ENCODE results near the gene MYH6. TPM values are rescaled to one million over a fixed set of nuclear protein-coding genes. Genes with fewer than 3 reads are reported as not detected.

The MYH6 gene
- polyA plus RNA-seq, 4 donors: 0.01 to 52.1 (median 1.1) TPM

DNA sequence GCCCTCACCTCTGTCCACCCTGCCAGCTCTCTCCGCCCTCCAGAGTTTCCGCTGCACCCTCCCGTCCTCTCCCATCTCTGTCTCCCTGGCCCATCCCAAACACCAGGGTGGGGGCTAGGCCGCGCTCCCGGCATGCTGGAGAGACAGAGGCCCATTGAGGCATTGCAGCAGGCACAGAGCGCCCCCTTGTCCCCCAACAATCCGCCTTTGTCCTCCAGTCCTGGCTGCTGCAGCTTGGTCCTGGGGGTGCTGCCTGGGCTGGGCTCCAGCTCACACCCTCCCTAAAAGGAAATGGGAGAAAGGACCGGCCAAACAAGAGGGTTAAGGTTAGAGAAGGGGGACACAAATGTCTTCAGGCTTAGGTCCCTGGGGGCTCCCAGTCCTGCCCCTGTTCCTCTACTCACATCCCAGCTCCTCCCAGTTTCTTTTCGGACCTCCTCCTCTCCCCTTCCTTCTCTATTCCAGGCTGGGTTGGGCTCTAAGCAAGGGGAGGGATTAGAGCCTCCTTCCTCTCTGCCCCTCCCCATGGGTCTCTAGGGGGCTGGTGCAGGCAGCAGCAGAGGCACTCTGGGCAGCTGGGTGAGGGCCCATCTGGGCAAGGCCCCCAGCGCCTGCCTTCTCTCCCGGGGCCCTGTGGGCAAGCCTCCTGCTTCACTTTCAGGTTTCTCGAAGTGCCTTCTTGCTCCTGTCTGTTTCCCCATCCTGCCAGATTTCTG, 31.4 kb downstream of the MYH6 start, which contains the start of gene CMTM5:
CMTM5 (plus strand) TSS at position 565 of the 716 bp plus-strand sequence. CDS start 206 bp downstream, outside the sequence.
- Histone ChIP-seq H3K27me3 (ENCODE audit: control insufficient read depth in 3 of 3, insufficient read depth in 3 of 3, low read length in 3 of 3) (peaks cover 0 to 4% (median 0%) of the 10 kb centered on the region in 3 donors), H3K36me3 (ENCODE audit: control insufficient read depth in 3 of 3, insufficient read depth in 2 of 3, low read depth in 1 of 3, low read length in 3 of 3) (no peaks in the 10 kb centered on the region), H3K4me1 (ENCODE audit: control insufficient read depth in 3 of 3, insufficient read depth in 2 of 3, low read depth in 1 of 3, low read length in 2 of 3) (peaks cover 0 to 5% (median 3%) of the 10 kb centered on the region in 3 donors), H3K9me3 (ENCODE audit: control insufficient read depth in 2 of 2, insufficient read depth in 1 of 2, low read depth in 1 of 2, low read length in 1 of 2) (no peaks in the 10 kb centered on the region), H3K4me3 (ENCODE audit: low read depth in 1 of 3, low read length in 3 of 3) (no peak within 1 kb of the TSS), H3K27ac (ENCODE audit: low read depth in 1 of 3, low read length in 2 of 3) (no peak within 1 kb of the TSS)
- FAIRE-seq (no peak), DNase-seq (no peak)
- 63 to 79% (median 76%) methylated on average over 13 of the region's 13 CpGs for WGBS, 3 donors

GRCh38 chr14:23375527-23376251, 32.4 kb downstream of the MYH6 start:
- H3K27ac ChIP-seq (ENCODE audit: low read depth in 1 of 3, low read length in 2 of 3): no peak overlapping the region
- no peak for FAIRE-seq
- peaks cover 0 to 3% (median under 1%) of the 10 kb centered on the region in 3 donors for H3K4me1 ChIP-seq (ENCODE audit: control insufficient read depth in 3 of 3, insufficient read depth in 2 of 3, low read depth in 1 of 3, low read length in 2 of 3)
- no peaks in the 10 kb centered on the region for H3K36me3 ChIP-seq (ENCODE audit: control insufficient read depth in 3 of 3, insufficient read depth in 2 of 3, low read depth in 1 of 3, low read length in 3 of 3)
- WGBS, 3 donors: 84 to 89% (median 89%) methylated on average over 21 of the region's 21 CpGs
- no peak for DNase-seq
- peaks cover 0 to 4% (median 0%) of the 10 kb centered on the region in 3 donors for H3K27me3 ChIP-seq (ENCODE audit: control insufficient read depth in 3 of 3, insufficient read depth in 3 of 3, low read length in 3 of 3)
- no peaks in the 10 kb centered on the region for H3K9me3 ChIP-seq (ENCODE audit: control insufficient read depth in 2 of 2, insufficient read depth in 1 of 2, low read depth in 1 of 2, low read length in 1 of 2)
- no peak overlapping the region for H3K4me3 ChIP-seq (ENCODE audit: low read depth in 1 of 3, low read length in 3 of 3)

DNA sequence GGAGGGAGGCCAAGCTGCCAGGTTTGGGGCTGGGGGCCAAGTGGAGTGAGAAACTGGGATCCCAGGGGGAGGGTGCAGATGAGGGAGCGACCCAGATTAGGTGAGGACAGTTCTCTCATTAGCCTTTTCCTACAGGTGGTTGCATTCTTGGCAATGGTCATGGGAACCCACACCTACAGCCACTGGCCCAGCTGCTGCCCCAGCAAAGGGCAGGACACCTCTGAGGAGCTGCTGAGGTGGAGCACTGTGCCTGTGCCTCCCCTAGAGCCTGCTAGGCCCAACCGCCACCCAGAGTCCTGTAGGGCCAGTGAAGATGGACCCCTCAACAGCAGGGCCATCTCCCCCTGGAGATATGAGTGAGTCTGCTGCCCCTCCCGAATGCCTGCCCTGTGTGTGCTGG, 35.0 kb downstream of the MYH6 start:
- Histone ChIP-seq H3K9me3 (ENCODE audit: control insufficient read depth in 2 of 2, insufficient read depth in 1 of 2, low read depth in 1 of 2, low read length in 1 of 2) (no peaks in the 10 kb centered on the region), H3K27ac (ENCODE audit: low read depth in 1 of 3, low read length in 2 of 3) (no peak overlapping the region), H3K36me3 (ENCODE audit: control insufficient read depth in 3 of 3, insufficient read depth in 2 of 3, low read depth in 1 of 3, low read length in 3 of 3) (no peaks in the 10 kb centered on the region), H3K4me3 (ENCODE audit: low read depth in 1 of 3, low read length in 3 of 3) (no peak overlapping the region), H3K4me1 (ENCODE audit: control insufficient read depth in 3 of 3, insufficient read depth in 2 of 3, low read depth in 1 of 3, low read length in 2 of 3) (no peaks in the 10 kb centered on the region), H3K27me3 (ENCODE audit: control insufficient read depth in 3 of 3, insufficient read depth in 3 of 3, low read length in 3 of 3) (peaks cover 0 to 4% (median 0%) of the 10 kb centered on the region in 3 donors)
- 78 to 94% (median 85%) methylated on average over 3 of the region's 3 CpGs for WGBS, 3 donors
- DNase-seq: no peak
- no peak for FAIRE-seq

- WGBS, 3 donors: 59 to 90% (median 75%) methylated on average over 2 of the region's 2 CpGs
- FAIRE-seq: no peak
- Histone ChIP-seq H3K27me3 (ENCODE audit: control insufficient read depth in 3 of 3, insufficient read depth in 3 of 3, low read length in 3 of 3) (peaks cover 0 to 4% (median 1%) of the 10 kb centered on the region in 3 donors), H3K36me3 (ENCODE audit: control insufficient read depth in 3 of 3, insufficient read depth in 2 of 3, low read depth in 1 of 3, low read length in 3 of 3) (no peaks in the 10 kb centered on the region), H3K4me3 (ENCODE audit: low read depth in 1 of 3, low read length in 3 of 3) (no peak within 1 kb of the TSS), H3K27ac (ENCODE audit: low read depth in 1 of 3, low read length in 2 of 3) (no peak within 1 kb of the TSS), H3K4me1 (ENCODE audit: control insufficient read depth in 3 of 3, insufficient read depth in 2 of 3, low read depth in 1 of 3, low read length in 2 of 3) (no peaks in the 10 kb centered on the region), H3K9me3 (ENCODE audit: control insufficient read depth in 2 of 2, insufficient read depth in 1 of 2, low read depth in 1 of 2, low read length in 1 of 2) (no peaks in the 10 kb centered on the region)
- DNase-seq: no peak
Observed at GRCh38 chr14:23372509-23372908, 35.6 kb downstream of the MYH6 start, which contains the start of gene IL25. TSS of gene IL25 (plus strand) at chr14:23372809.

DNA sequence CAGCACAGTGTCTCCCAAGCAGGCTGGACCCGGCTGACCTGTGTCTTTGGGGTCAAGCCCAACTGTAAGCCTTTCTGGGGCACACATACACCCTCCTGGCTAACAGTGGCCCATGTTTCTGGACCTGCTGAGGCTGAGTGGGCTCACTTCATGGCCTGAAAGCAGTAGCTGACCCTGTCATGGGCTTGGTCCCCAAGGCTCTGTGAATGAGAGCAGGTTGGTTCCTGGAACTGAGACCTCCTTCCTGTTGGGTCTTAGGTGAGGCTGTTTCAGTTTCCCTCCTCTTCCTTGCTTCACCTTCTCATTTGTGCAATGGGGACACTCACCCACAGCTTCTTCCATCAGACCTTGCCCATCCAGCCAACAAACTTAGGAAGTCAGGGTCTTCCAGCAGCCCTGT, 36.2 kb downstream of the MYH6 start:
- FAIRE-seq (no peak), DNase-seq (no peak)
- peaks cover 0 to under 1% (median 0%) of the 10 kb centered on the region in 3 donors for H3K4me1 ChIP-seq (ENCODE audit: control insufficient read depth in 3 of 3, insufficient read depth in 2 of 3, low read depth in 1 of 3, low read length in 2 of 3)
- H3K27ac ChIP-seq (ENCODE audit: low read depth in 1 of 3, low read length in 2 of 3): no peak overlapping the region
- H3K27me3 ChIP-seq (ENCODE audit: control insufficient read depth in 3 of 3, insufficient read depth in 3 of 3, low read length in 3 of 3): peaks cover 0 to 3% (median 1%) of the 10 kb centered on the region in 3 donors
- no peaks in the 10 kb centered on the region for H3K36me3 ChIP-seq (ENCODE audit: control insufficient read depth in 3 of 3, insufficient read depth in 2 of 3, low read depth in 1 of 3, low read length in 3 of 3)
- no peak overlapping the region for H3K4me3 ChIP-seq (ENCODE audit: low read depth in 1 of 3, low read length in 3 of 3)
- WGBS, 3 donors: 84 to 100% (median 100%) methylated on average over 1 of the region's 1 CpG
- no peaks in the 10 kb centered on the region for H3K9me3 ChIP-seq (ENCODE audit: control insufficient read depth in 2 of 2, insufficient read depth in 1 of 2, low read depth in 1 of 2, low read length in 1 of 2)

- 36 to 63% (median 55%) methylated on average over 1 of the region's 1 CpG for WGBS, 3 donors
Observed at GRCh38 chr14:23370221-23370620, 37.9 kb downstream of the MYH6 start.

GRCh38 chr14:23366426-23366921, 41.6 kb downstream of the MYH6 start:
- Histone ChIP-seq H3K27ac (ENCODE audit: low read depth in 1 of 3, low read length in 2 of 3) (peak overlapping the region in 2 of 3 donors; percentile 66 to 89), H3K4me1 (ENCODE audit: control insufficient read depth in 3 of 3, insufficient read depth in 2 of 3, low read depth in 1 of 3, low read length in 2 of 3) (peaks cover 0 to 11% (median 3%) of the 10 kb centered on the region in 3 donors), H3K9me3 (ENCODE audit: control insufficient read depth in 2 of 2, insufficient read depth in 1 of 2, low read depth in 1 of 2, low read length in 1 of 2) (no peaks in the 10 kb centered on the region), H3K27me3 (ENCODE audit: control insufficient read depth in 3 of 3, insufficient read depth in 3 of 3, low read length in 3 of 3) (peaks cover 6 to 16% (median 6%) of the 10 kb centered on the region in 3 donors), H3K4me3 (ENCODE audit: low read depth in 1 of 3, low read length in 3 of 3) (peak overlapping the region in 1 of 3 donors; percentile 56), H3K36me3 (ENCODE audit: control insufficient read depth in 3 of 3, insufficient read depth in 2 of 3, low read depth in 1 of 3, low read length in 3 of 3) (peaks cover 0 to 3% (median 0%) of the 10 kb centered on the region in 3 donors)
- DNase-seq (peak in 1 of 2 donors; percentile 76), FAIRE-seq (no peak)
- 31 to 61% (median 39%) methylated on average over 27 to 34 of the region's 34 CpGs for WGBS, 3 donors

More at GRCh38 chr14:23370221-23370620, 37.9 kb downstream of the MYH6 start:
- Histone ChIP-seq H3K4me1 (ENCODE audit: control insufficient read depth in 3 of 3, insufficient read depth in 2 of 3, low read depth in 1 of 3, low read length in 2 of 3) (peaks cover 0 to 5% (median 3%) of the 10 kb centered on the region in 3 donors), H3K9me3 (ENCODE audit: control insufficient read depth in 2 of 2, insufficient read depth in 1 of 2, low read depth in 1 of 2, low read length in 1 of 2) (no peaks in the 10 kb centered on the region), H3K4me3 (ENCODE audit: low read depth in 1 of 3, low read length in 3 of 3) (no peak overlapping the region), H3K27ac (ENCODE audit: low read depth in 1 of 3, low read length in 2 of 3) (no peak overlapping the region), H3K36me3 (ENCODE audit: control insufficient read depth in 3 of 3, insufficient read depth in 2 of 3, low read depth in 1 of 3, low read length in 3 of 3) (no peaks in the 10 kb centered on the region), H3K27me3 (ENCODE audit: control insufficient read depth in 3 of 3, insufficient read depth in 3 of 3, low read length in 3 of 3) (peaks cover 0 to 14% (median 3%) of the 10 kb centered on the region in 3 donors)
- FAIRE-seq (no peak), DNase-seq (no peak)

GRCh38 chr14:23365732-23366425, 42.2 kb downstream of the MYH6 start:
- no peak for FAIRE-seq
- WGBS, 3 donors: 3 to 9% (median 3%) methylated on average over 32 to 51 of the region's 51 CpGs
- peaks cover 0 to 3% (median 0%) of the 10 kb centered on the region in 3 donors for H3K36me3 ChIP-seq (ENCODE audit: control insufficient read depth in 3 of 3, insufficient read depth in 2 of 3, low read depth in 1 of 3, low read length in 3 of 3)
- H3K27ac ChIP-seq (ENCODE audit: low read depth in 1 of 3, low read length in 2 of 3): peak overlapping the region; percentile 51 to 89 (median 71)
- H3K4me3 ChIP-seq (ENCODE audit: low read depth in 1 of 3, low read length in 3 of 3): peak overlapping the region in 2 of 3 donors; percentile 16 to 56
- H3K9me3 ChIP-seq (ENCODE audit: control insufficient read depth in 2 of 2, insufficient read depth in 1 of 2, low read depth in 1 of 2, low read length in 1 of 2): no peaks in the 10 kb centered on the region
- peaks cover 0 to 11% (median 3%) of the 10 kb centered on the region in 3 donors for H3K4me1 ChIP-seq (ENCODE audit: control insufficient read depth in 3 of 3, insufficient read depth in 2 of 3, low read depth in 1 of 3, low read length in 2 of 3)
- DNase-seq: peak in 1 of 2 donors; percentile 80
- H3K27me3 ChIP-seq (ENCODE audit: control insufficient read depth in 3 of 3, insufficient read depth in 3 of 3, low read length in 3 of 3): peaks cover 6 to 16% (median 6%) of the 10 kb centered on the region in 3 donors
